Tibial nerve (tissue), 4 donors: Measurements from ENCODE around the gene KRT1. TPM values are rescaled to one million over a fixed set of nuclear protein-coding genes. Genes with fewer than 3 reads are reported as not detected.

ENCODE experiments used
- DNase-seq, 2 donors: peaks; one replicate each; pipeline ENCODE4 v3.0.0-alpha.2; 2019; ENCODE audit warnings: low spot score in 2 of 2
- H3K27ac ChIP-seq, 4 donors: fragments of 200-600 bp; sonication (generic) in 3 of 4; one replicate each; pipeline ENCODE4 v1.5.1; 2017 to 2019; ENCODE audit warnings: mild to moderate bottlenecking in 1 of 4
- H3K27me3 ChIP-seq, 2 donors: fragments of 200-600 bp; sonication (generic) in 1 of 2; one replicate each; pipeline versions ENCODE4 v1.5.1 to v1.6.0; 2017 to 2019
- H3K36me3 ChIP-seq, 3 donors: fragments of 200-600 bp; sonication (generic); one replicate each; pipeline ENCODE4 v1.5.1; 2018 to 2019
- H3K4me1 ChIP-seq, 4 donors: fragments of 200-600 bp; sonication (generic) in 3 of 4; one replicate each; pipeline ENCODE4 v1.5.1; 2017 to 2019
- H3K4me3 ChIP-seq, 4 donors: fragments of 200-600 bp; sonication (generic) in 3 of 4; one replicate each; pipeline ENCODE4 v1.5.1; 2017 to 2019; ENCODE audit warnings: mild to moderate bottlenecking in 1 of 4, moderate library complexity in 1 of 4
- H3K9me3 ChIP-seq, 4 donors: fragments of 200-600 bp; sonication (generic) in 3 of 4; one replicate each; pipeline ENCODE4 v1.5.1; 2017 to 2019
- CTCF ChIP-seq, 5 experiments: fragments of 200-600 bp in 3 of 5; fragments of 450-650 bp in 2 of 5; sonication (generic) in 3 of 5; IDR thresholded peaks; one replicate each; pipeline ENCODE4 v1.5.1; 2016 to 2019; ENCODE audit warnings: antibody characterized with exemption in 5 of 5, mild to moderate bottlenecking in 3 of 5, moderate library complexity in 2 of 5
- EP300 ChIP-seq, 2 donors: sonication (generic); formaldehyde crosslinking; IDR thresholded peaks; one replicate each; pipeline ENCODE4 v1.6.1; 2017; ENCODE audit warnings: antibody characterized with exemption in 2 of 2, mild to moderate bottlenecking in 1 of 2
- POLR2A ChIP-seq, 2 donors: fragments of 450-650 bp; IDR thresholded peaks; one replicate each; pipeline ENCODE4 v1.6.1; 2017; ENCODE audit warnings: antibody characterized with exemption in 2 of 2, mild to moderate bottlenecking in 2 of 2, moderate library complexity in 2 of 2
- WGBS, 2 donors: methylation state at CpG; one replicate each; pipeline ENCODE4 v1.1.5; 2018; 5-methylcytosine and 5-hydroxymethylcytosine counted together
- total RNA-seq, 4 donors: library from RNA; depleted of rRNA; stranded (reverse); fragments of >200 nt; gene quantifications; one replicate each; pipeline ENCODE4 v1.1.0, GENCODE V29; 2016

The KRT1 gene
- total RNA-seq, 4 donors from 2014 or later = not detected

- no peak overlapping the region for H3K27ac ChIP-seq
- TF ChIP-seq EP300 (IDR thresholded peaks at IDR 0.05) = no peak
- no peak for TF ChIP-seq CTCF (IDR thresholded peaks at IDR 0.05)
- TF ChIP-seq POLR2A (IDR thresholded peaks at IDR 0.05) = no peak
- DNase-seq = no peak
- no peaks in the 10 kb centered on the region for H3K36me3 ChIP-seq
- peaks cover 0 to 23% of the 10 kb centered on the region in 2 donors for H3K27me3 ChIP-seq
- WGBS, 2 donors = 75 to 83% methylated on average over 3 of the region's 3 CpGs
- H3K4me3 ChIP-seq = no peak overlapping the region
- H3K9me3 ChIP-seq = no peaks in the 10 kb centered on the region
- no peaks in the 10 kb centered on the region for H3K4me1 ChIP-seq
Observed at GRCh38 chr12:52666471-52666870, 13.7 kb downstream of the KRT1 start.

- no peak for DNase-seq
- no peak for TF ChIP-seq EP300 (IDR thresholded peaks at IDR 0.05)
- no peak for TF ChIP-seq POLR2A (IDR thresholded peaks at IDR 0.05)
- no peak for TF ChIP-seq CTCF (IDR thresholded peaks at IDR 0.05)
- H3K27ac ChIP-seq = no peak overlapping the region
Observed at GRCh38 chr12:52663420-52663819, 16.8 kb downstream of the KRT1 start.

GRCh38 chr12:52662918-52663229, 17.3 kb downstream of the KRT1 start:
- no peak for DNase-seq
- Histone ChIP-seq H3K4me1 (no peaks in the 10 kb centered on the region), H3K36me3 (no peaks in the 10 kb centered on the region), H3K27me3 (peaks cover 0 to 14% of the 10 kb centered on the region in 2 donors), H3K27ac (no peak overlapping the region), H3K9me3 (no peaks in the 10 kb centered on the region), H3K4me3 (no peak overlapping the region)
- TF ChIP-seq POLR2A (IDR thresholded peaks at IDR 0.05) (no peak), EP300 (IDR thresholded peaks at IDR 0.05) (no peak), CTCF (IDR thresholded peaks at IDR 0.05) (no peak)

More at GRCh38 chr12:52663420-52663819, 16.8 kb downstream of the KRT1 start:
- no peaks in the 10 kb centered on the region for H3K9me3 ChIP-seq
- H3K4me3 ChIP-seq = no peak overlapping the region
- no peaks in the 10 kb centered on the region for H3K36me3 ChIP-seq
- peaks cover 0 to 14% of the 10 kb centered on the region in 2 donors for H3K27me3 ChIP-seq
- no peaks in the 10 kb centered on the region for H3K4me1 ChIP-seq

GRCh38 chr12:52662093-52662917, 17.9 kb downstream of the KRT1 start:
- Histone ChIP-seq H3K9me3 (no peaks in the 10 kb centered on the region), H3K4me1 (no peaks in the 10 kb centered on the region), H3K36me3 (no peaks in the 10 kb centered on the region), H3K27ac (no peak overlapping the region), H3K4me3 (no peak overlapping the region), H3K27me3 (peaks cover 0 to 14% of the 10 kb centered on the region in 2 donors)
- 78 to 81% methylated on average over 10 of the region's 10 CpGs for WGBS, 2 donors
- no peak for DNase-seq
- TF ChIP-seq POLR2A (IDR thresholded peaks at IDR 0.05) (no peak), CTCF (IDR thresholded peaks at IDR 0.05) (no peak), EP300 (IDR thresholded peaks at IDR 0.05) (no peak)

GRCh38 chr12:52661668-52662067, 18.5 kb downstream of the KRT1 start:
- WGBS, 2 donors = 92 to 99% methylated on average over 3 of the region's 3 CpGs
- Histone ChIP-seq H3K4me1 (no peaks in the 10 kb centered on the region), H3K4me3 (no peak overlapping the region), H3K27me3 (peaks cover 0 to 12% of the 10 kb centered on the region in 2 donors), H3K36me3 (no peaks in the 10 kb centered on the region), H3K9me3 (no peaks in the 10 kb centered on the region), H3K27ac (no peak overlapping the region)
- TF ChIP-seq POLR2A (IDR thresholded peaks at IDR 0.05) = no peak
- DNase-seq = no peak
